ENCODE results near the gene EPHB4.
A peak's percentile ranks its signal among the peaks of the same experiment; 100 is the strongest.
"Not testable (repeated sequence)": the region's sequence is repeated elsewhere in the genome, so short reads cannot be mapped to it uniquely, and the experiment has no call there.

EPHB4 gene

GRCh38 chr7:100827330-100828226, at the start of gene EPHB4:
TSS of gene EPHB4 (minus strand) at chr7:100827523. CDS start at chr7:100827030, 493 bp downstream.
- no peak for DNase-seq (ENCODE audit: low read depth)

DNA sequence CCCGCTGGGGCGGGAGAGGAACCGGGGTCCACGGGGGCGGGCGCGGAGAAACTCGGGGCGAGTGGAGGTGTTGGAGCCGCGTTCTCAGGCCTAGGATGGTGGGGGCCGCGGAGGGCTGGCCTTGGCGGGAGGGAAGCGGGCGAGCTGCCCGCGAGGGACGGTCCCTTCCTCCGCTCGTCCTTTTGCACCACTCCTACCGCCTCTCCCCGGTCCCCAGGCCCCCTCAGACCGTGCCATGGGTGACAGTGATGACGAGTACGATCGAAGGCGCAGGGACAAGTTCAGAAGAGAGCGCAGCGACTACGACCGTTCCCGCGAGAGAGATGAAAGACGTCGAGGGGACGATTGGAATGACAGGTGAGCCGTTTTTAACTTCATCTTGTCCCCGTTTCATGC, 48.0 kb upstream of the EPHB4 start:
- DNase-seq (ENCODE audit: low read depth) = no peak

DNA sequence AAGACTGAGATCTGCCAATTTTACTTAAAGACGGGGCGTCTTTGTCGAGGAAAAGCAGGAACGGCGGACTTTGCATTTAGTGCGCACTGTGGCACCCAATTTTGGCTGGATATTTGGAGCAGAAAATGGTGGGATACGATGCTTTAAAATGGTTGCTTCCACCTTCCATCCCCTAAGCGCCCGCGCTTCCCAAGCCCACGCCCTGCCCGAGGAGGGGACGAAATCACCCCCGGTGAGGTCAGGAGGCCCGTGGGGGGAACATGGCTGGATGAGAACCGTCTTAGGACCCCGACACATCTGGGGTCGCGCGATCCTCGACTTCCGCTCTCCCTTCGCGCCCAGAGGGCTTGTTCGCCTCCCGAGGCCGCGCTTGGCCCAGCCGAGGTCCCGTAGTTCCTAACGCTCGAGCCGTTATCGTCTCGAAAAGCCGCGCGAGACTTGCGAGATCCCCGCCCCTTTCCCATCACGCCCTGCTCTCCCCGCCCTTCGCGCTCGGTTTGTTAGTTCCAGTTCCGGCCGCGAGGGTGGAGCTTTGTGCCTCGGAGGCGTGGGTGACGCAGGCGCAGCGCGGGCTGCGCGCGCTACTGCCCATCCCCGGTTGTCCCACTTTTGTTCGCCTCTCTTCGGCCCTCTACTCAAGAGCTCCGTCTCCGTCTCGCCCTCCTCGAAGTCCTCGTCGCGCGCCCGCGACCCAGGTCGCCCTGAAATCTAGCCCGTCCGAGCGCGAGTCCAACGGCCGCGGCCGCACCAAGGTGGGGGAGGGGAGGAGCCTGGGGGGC, 47.4 kb upstream of the EPHB4 start, which contains the start of gene SRRT:
Gene SRRT, plus strand, starts transcription at position 527 of the 779 bp plus-strand sequence. CDS start 488 bp downstream, outside the sequence.
- peak; percentile 97 for DNase-seq (ENCODE audit: low read depth)

- DNase-seq (ENCODE audit: low read depth) = no peak
Measured at GRCh38 chr7:100874300-100874576, 46.9 kb upstream of the EPHB4 start.

DNA sequence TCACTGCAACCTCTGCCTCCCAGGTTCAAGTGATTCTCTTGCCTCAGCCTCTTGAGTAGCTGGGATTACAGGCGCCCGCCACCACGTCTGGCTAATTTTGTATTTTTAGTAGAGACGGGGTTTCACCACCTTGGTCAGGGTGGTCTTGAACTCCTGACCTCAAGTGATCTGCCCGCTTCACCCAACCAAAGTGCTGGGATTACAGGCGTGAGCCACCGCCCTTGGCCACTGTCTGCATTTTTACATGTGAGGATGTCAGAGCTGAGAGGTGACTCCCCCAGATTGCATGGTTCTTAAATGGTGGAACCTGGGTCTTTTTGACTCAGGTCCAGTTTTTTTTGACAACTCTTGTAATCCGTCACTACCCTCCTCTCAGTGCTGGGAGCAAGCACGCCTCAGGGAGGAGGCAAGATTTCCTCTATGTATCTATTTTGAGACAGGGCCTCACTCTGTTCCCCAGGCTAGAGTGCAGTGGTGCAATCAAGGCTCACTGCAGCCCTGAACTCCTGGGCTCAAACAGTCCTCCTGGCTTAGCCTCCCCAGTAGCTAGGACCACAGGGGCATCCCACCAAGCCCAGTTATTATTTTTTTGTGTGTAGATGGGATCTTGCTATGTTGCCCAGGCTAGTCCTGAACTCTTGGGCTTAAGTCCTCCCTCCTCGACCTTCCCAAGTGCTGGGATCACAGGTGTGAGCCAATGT, 46.4 kb upstream of the EPHB4 start:
- no peak for DNase-seq (ENCODE audit: low read depth)

GRCh38 chr7:100867776-100868485, 40.6 kb upstream of the EPHB4 start:
- DNase-seq (ENCODE audit: low read depth) = no peak

- no peak for DNase-seq (ENCODE audit: low read depth)
Measured at GRCh38 chr7:100867040-100867775, 39.9 kb upstream of the EPHB4 start, which contains the start of gene TRIP6. TSS of gene TRIP6 (plus strand) at chr7:100867387. CDS start at chr7:100867498, 111 bp downstream.

GRCh38 chr7:100866729-100867039, 39.4 kb upstream of the EPHB4 start:
- no peak for DNase-seq (ENCODE audit: low read depth)

GRCh38 chr7:100865938-100866728, 38.8 kb upstream of the EPHB4 start:
- no peak for DNase-seq (ENCODE audit: low read depth)

- DNase-seq (ENCODE audit: low read depth) = no peak
Measured at GRCh38 chr7:100865372-100865911, 38.1 kb upstream of the EPHB4 start.

- no peak for DNase-seq (ENCODE audit: low read depth)
Measured at GRCh38 chr7:100864263-100864845, 37.0 kb upstream of the EPHB4 start.

- DNase-seq (ENCODE audit: low read depth) = no peak
Measured at GRCh38 chr7:100863406-100863950, 36.2 kb upstream of the EPHB4 start.

DNA sequence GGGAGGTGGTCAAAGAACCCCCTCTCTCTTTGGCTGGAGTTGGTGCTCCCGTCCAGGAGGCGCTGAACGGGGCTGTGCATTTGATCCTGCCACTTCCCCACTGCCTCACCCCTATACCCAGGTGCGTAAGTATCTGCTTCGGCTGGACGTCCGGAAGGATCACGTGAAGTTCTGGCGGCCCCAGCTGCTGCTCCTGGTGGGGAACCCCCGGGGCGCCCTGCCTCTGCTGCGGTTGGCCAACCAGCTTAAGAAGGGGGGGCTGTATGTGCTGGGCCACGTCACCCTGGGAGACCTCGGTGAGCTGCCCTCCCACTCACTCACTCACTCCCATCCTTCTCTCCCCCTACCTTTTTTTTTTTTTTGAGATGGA, 34.3 kb upstream of the EPHB4 start:
- no peak for DNase-seq (ENCODE audit: low read depth)

GRCh38 chr7:100860702-100861615, 33.6 kb upstream of the EPHB4 start:
- no peak for DNase-seq (ENCODE audit: low read depth)

DNA sequence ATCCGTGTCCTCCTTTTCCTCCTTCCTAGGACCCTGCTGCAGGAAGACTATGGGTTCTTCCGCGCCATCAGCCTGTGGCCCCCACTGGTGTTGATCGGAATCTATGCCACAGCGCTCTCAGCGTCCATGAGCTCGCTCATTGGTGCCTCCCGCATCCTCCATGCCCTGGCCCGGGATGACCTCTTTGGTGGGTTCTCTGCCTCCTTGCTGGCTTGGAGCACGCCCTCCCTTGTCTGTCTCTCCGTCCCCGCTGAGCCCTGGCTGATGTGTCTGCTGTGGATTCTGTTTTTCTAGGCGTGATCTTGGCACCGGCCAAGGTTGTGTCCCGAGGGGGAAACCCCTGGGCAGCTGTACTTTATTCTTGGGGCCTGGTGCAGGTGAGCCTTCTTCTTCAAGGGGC, 32.5 kb upstream of the EPHB4 start:
- no peak for DNase-seq (ENCODE audit: low read depth)

GRCh38 chr7:100856871-100857282, 29.6 kb upstream of the EPHB4 start:
- no peak for DNase-seq (ENCODE audit: low read depth)

DNA sequence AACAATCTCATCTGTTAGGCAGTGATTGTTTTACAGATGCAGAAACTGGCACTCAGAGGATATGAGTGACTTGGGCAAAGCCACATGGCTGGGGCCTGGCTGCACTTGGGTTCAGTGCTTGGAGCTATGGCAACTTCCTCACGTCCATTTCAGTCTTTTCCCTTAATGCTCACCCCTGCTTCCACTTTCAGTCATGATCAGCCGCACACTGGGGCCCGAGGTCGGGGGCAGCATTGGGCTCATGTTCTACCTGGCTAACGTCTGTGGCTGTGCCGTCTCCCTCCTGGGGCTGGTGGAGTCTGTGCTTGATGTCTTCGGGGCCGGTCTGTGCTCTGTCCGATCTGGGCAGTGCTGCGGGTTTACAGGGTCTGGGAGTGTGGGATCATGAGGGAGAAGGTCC, 28.2 kb upstream of the EPHB4 start:
- DNase-seq (ENCODE audit: low read depth) = no peak

DNA sequence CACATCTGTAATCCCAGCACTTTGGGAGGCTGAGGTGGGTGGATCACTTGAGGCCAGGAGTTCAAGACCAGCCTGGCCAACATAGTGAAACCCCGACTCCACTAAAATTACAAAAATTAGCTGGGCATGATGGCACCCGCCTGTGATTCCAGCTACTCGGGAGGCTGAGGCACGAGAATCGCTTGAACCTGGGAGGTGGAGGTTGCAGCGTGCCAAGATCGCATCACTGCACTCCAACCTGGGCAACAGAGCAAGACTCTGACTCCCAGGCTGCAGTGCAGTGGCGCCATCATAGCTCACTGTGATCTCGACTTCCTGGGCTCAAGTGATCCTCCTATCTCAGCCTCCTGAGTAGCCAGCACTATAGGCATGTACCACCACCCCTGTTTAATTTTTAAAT, 27.6 kb upstream of the EPHB4 start:
- DNase-seq (ENCODE audit: low read depth) = not testable (repeated sequence)
